Astrocyte of the spinal cord (primary cell): ENCODE results near the gene TMPRSS7.

ENCODE experiments used
- DNase-seq: peaks from one replicate; pipeline ENCODE4 v3.0.0; 2011; ENCODE audit warnings: low read depth, low spot score
- H3K4me3 ChIP-seq: 2 replicates; pipeline ENCODE4 v1.5.1; 2011; ENCODE audit warnings: low read depth, mild to moderate bottlenecking, low read length, moderate library complexity
- in situ Hi-C: cut with HindIII; loops from 2 replicates; pipeline ENCODE4 v1.10.0; 2017; ENCODE audit warnings: low sequenced_read_pairs
- TF ChIP-seq, protein P1 (sequence below): IDR thresholded peaks from 2 replicates; pipeline ENCODE4 v1.5.1; 2012; ENCODE audit warnings: low read depth, mild to moderate bottlenecking, low read length, inconsistent platforms

TMPRSS7 gene

DNA sequence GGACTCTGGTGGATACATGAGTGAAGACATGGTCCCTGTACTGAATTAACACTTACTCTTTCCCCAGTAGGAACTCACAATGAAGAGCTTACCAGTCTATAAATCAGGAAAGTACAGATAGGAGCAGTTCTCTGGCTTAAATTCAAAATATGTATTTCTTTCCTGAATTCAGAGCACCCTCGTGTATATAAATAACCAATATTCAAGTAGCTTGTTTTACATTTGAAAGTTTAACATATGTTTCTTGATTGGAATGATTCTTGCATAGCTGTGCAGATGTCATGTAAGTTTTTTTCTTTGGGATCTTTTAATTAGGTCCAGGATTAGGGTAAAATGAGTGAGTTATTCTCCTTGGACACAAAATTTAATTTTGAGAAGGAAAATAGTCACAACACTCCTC, 14.8 kb upstream of the TMPRSS7 start:
- TF ChIP-seq, protein P1, sequence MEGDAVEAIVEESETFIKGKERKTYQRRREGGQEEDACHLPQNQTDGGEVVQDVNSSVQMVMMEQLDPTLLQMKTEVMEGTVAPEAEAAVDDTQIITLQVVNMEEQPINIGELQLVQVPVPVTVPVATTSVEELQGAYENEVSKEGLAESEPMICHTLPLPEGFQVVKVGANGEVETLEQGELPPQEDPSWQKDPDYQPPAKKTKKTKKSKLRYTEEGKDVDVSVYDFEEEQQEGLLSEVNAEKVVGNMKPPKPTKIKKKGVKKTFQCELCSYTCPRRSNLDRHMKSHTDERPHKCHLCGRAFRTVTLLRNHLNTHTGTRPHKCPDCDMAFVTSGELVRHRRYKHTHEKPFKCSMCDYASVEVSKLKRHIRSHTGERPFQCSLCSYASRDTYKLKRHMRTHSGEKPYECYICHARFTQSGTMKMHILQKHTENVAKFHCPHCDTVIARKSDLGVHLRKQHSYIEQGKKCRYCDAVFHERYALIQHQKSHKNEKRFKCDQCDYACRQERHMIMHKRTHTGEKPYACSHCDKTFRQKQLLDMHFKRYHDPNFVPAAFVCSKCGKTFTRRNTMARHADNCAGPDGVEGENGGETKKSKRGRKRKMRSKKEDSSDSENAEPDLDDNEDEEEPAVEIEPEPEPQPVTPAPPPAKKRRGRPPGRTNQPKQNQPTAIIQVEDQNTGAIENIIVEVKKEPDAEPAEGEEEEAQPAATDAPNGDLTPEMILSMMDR = no peak
- no peak overlapping the region for H3K4me3 ChIP-seq
- DNase-seq = no peak
- in situ Hi-C loops = no loop called here

DNA sequence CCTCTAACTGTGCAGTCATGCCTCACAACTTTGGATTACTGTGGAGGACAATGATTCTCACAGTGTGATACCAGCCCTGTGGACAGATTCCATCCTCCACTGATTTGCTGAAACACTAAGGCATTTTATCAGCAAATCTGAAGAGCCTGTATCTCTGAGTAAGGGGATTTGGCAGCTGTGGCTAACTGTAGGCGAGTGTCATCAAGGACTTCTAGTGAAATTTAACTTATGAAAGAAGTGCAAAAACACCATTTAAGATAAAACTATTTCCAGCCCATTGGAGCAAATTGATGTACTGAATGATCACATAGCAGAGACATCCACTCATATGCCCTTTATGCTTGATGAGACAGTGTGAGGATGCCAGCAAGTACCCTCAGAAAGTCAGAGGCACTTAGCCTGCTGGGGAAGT, 13.9 kb upstream of the TMPRSS7 start:
- no peak for DNase-seq
- no peak overlapping the region for H3K4me3 ChIP-seq
- TF ChIP-seq, protein P1 = no peak
- in situ Hi-C loops = no loop called here

DNA sequence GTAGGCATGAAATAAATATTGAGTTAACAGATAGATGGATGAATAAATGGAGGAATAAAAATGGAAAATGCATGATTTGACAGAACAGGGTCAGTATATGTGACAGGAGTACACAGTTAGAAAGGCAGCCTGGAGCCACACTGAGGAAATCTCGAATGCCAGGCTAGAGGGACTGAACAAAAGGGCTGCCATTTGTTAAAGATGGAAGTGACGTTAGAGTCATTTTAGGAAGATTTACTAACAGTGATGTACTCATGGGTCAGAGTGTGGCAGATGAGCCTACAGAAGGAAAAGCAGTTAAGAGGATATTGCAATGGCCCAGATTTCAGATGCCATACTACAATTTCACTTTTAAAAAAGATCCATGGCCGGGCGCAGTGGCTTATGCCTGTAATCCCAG, 7.4 kb upstream of the TMPRSS7 start:
- in situ Hi-C loops = no loop called here
- no peak overlapping the region for H3K4me3 ChIP-seq
- no peak for DNase-seq
- TF ChIP-seq, protein P1 = no peak

DNA sequence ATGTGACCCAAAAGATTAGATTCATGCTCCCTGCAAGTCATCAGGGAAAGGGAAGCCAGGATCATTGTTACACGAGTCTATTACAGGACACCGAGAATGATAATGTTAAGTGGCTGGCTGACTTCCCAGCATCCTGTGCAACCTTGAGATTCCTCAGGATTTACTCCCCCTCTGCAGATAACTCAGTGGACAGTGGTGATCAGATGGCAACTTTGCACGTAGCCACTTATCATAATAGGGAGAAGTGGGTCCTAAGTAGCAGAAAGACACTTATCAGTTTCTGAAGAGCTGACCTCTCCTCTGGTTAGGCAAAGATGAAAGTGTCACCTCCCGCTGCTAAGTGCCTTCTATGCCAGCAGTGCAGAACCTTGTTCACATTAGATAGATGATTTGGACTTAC, 6.7 kb upstream of the TMPRSS7 start:
- in situ Hi-C loops = no loop called here
- H3K4me3 ChIP-seq = no peak overlapping the region
- TF ChIP-seq, protein P1 = no peak
- DNase-seq = no peak

DNA sequence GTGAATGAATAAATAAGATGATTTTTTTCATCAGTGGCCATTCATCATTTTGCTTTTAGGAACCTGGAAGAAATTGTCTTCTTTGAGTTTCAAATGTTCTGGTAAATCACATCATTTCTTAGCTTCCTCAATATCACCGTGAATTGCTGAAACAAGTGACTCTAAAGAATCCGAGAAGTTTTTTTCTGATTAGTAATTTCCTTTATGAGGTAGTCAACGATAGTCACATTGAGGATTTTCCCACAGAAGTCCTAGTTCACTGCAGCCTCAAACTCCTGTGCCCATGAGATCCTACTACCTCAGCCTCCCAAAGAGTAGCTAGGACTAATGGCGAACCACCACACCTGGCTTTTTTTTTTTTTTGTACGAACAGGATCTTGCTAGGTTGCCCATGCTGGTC, 3.6 kb upstream of the TMPRSS7 start:
- TF ChIP-seq, protein P1 = no peak
- DNase-seq = no peak
- no peak overlapping the region for H3K4me3 ChIP-seq
- in situ Hi-C loops = no loop called here

DNA sequence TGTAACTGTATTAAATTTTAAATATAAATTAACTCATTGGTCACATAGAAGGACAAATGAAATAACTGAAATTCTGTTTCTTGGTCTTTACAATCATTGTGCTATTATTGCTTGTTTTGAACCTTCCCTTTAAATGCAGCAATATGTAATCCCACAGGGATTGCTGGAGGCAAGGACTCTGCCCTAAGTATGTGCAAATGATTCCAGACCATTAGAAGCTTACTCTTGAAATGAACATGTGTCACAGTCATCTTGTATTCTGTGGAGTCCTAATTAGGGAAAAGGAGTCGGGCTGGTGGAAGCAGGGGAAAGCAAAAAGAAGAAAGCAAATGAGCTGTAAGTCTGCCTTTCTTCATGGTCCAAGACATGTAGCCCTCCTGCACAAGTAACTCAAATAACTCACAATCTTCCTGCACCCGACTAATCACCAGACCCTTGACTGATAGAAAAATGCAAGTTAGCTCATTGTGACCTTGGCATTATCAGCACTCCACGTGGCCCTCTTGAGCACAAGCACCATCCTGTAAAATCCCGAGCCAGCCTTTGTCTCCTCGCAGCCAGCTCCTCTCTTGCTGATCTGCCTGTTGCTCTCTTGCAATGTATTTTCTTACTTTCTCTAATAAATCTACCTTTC, 2.3 kb upstream of the TMPRSS7 start:
- in situ Hi-C loops = no loop called here

More for the DNA sequence above, 2.3 kb upstream of the TMPRSS7 start:
- no peak for DNase-seq
- H3K4me3 ChIP-seq = no peak overlapping the region
- TF ChIP-seq, protein P1 = no peak
